Measurements from ENCODE around the gene PARN. TPM values are rescaled to one million over a fixed set of nuclear protein-coding genes. Genes with fewer than 3 reads are reported as not detected.

The PARN gene
- total RNA-seq, 4 donors from 2014 or later = 36.6 to 66.8 (median 53.5) TPM

- Histone ChIP-seq H3K36me3 (no peaks in the 10 kb centered on the region), H3K27ac (no peak overlapping the region)
Observed at GRCh38 chr16:14496786-14497185, 133.3 kb downstream of the PARN start.

GRCh38 chr16:14496047-14496770 lies 133.9 kb downstream of the PARN start:
- H3K4me3 ChIP-seq = no peak overlapping the region
- no peaks in the 10 kb centered on the region for H3K9me3 ChIP-seq
- no peaks in the 10 kb centered on the region for H3K27me3 ChIP-seq
- DNase-seq = no peak
- H3K27ac ChIP-seq = no peak overlapping the region
- no peaks in the 10 kb centered on the region for H3K36me3 ChIP-seq
- H3K4me1 ChIP-seq = no peaks in the 10 kb centered on the region
- no peak for TF ChIP-seq CTCF (IDR thresholded peaks at IDR 0.05)
- no peak for TF ChIP-seq POLR2A (IDR thresholded peaks at IDR 0.05)

More at GRCh38 chr16:14496786-14497185, 133.3 kb downstream of the PARN start:
- H3K4me1 ChIP-seq = no peaks in the 10 kb centered on the region
- H3K9me3 ChIP-seq = no peaks in the 10 kb centered on the region
- DNase-seq = no peak
- no peak overlapping the region for H3K4me3 ChIP-seq
- H3K27me3 ChIP-seq = no peaks in the 10 kb centered on the region
- TF ChIP-seq POLR2A (IDR thresholded peaks at IDR 0.05) (no peak), CTCF (IDR thresholded peaks at IDR 0.05) (no peak)

GRCh38 chr16:14495213-14496046 lies 134.6 kb downstream of the PARN start:
- no peaks in the 10 kb centered on the region for H3K36me3 ChIP-seq
- DNase-seq = no peak
- no peaks in the 10 kb centered on the region for H3K27me3 ChIP-seq
- H3K27ac ChIP-seq = no peak overlapping the region
- TF ChIP-seq CTCF (IDR thresholded peaks at IDR 0.05) = no peak
- no peak for TF ChIP-seq POLR2A (IDR thresholded peaks at IDR 0.05)
- H3K4me1 ChIP-seq = no peaks in the 10 kb centered on the region
- no peak overlapping the region for H3K4me3 ChIP-seq
- H3K9me3 ChIP-seq = no peaks in the 10 kb centered on the region

- Histone ChIP-seq H3K27me3 (no peaks in the 10 kb centered on the region), H3K4me3 (no peak overlapping the region), H3K9me3 (no peaks in the 10 kb centered on the region), H3K4me1 (no peaks in the 10 kb centered on the region), H3K36me3 (no peaks in the 10 kb centered on the region), H3K27ac (no peak overlapping the region)
- TF ChIP-seq CTCF (IDR thresholded peaks at IDR 0.05) (no peak), POLR2A (IDR thresholded peaks at IDR 0.05) (no peak)
- no peak for DNase-seq
Observed at GRCh38 chr16:14494396-14494966, 135.6 kb downstream of the PARN start.

GRCh38 chr16:14493791-14494190 lies 136.3 kb downstream of the PARN start:
- H3K27me3 ChIP-seq = no peaks in the 10 kb centered on the region
- H3K9me3 ChIP-seq = no peaks in the 10 kb centered on the region
- H3K4me3 ChIP-seq = no peak overlapping the region
- no peak overlapping the region for H3K27ac ChIP-seq
- no peak for TF ChIP-seq CTCF (IDR thresholded peaks at IDR 0.05)
- no peak for TF ChIP-seq POLR2A (IDR thresholded peaks at IDR 0.05)
- H3K36me3 ChIP-seq = no peaks in the 10 kb centered on the region
- DNase-seq = no peak
- no peaks in the 10 kb centered on the region for H3K4me1 ChIP-seq
